Left ventricle myocardium inferior (tissue), 1 donor: ENCODE data around the gene IFITM2. TPM values are rescaled to one million over a fixed set of nuclear protein-coding genes. Genes with fewer than 3 reads are reported as not detected.
A peak's percentile ranks its signal among the peaks of the same experiment; 100 is the strongest.
"Not testable (repeated sequence)": the region's sequence is repeated elsewhere in the genome, so short reads cannot be mapped to it uniquely, and the experiment has no call there.

Experiments used
- DNase-seq: peaks from one replicate; pipeline ENCODE4 v3.0.0-alpha.2; 2020
- H3K27ac ChIP-seq: fragments of 200-600 bp; replicated peaks from 2 replicates; pipeline ENCODE4 v1.8.0; 2021
- H3K27me3 ChIP-seq: fragments of 200-600 bp; 2 replicates; pipeline ENCODE4 v1.8.0; 2021; ENCODE audit warnings: low read depth
- H3K36me3 ChIP-seq: fragments of 200-600 bp; 2 replicates; pipeline ENCODE4 v1.8.0; 2021
- H3K4me1 ChIP-seq: fragments of 200-600 bp; 2 replicates; pipeline ENCODE4 v1.8.0; 2021
- H3K4me3 ChIP-seq: fragments of 200-600 bp; 2 replicates; pipeline ENCODE4 v1.8.0; 2021; ENCODE audit warnings: mild to moderate bottlenecking, moderate library complexity
- H3K9me3 ChIP-seq: fragments of 200-600 bp; replicated peaks from 2 replicates; pipeline ENCODE4 v1.8.0; 2021
- CTCF ChIP-seq: fragments of 200-600 bp; IDR thresholded peaks from 2 replicates; pipeline ENCODE4 v1.8.0; 2021; ENCODE audit warnings: antibody characterized with exemption, mild to moderate bottlenecking, borderline replicate concordance
- intact Hi-C: fragments of 100-400 bp; cut with micrococcal nuclease; formaldehyde crosslinking; loops from one replicate; pipeline ENCODE4 v1.11.0; 2022
- long read RNA-seq: library from polyadenylated mRNA; unstranded; transcript quantifications from one replicate; pipeline ENCODE4 v2.0.0, GENCODE V29; 2021
- total RNA-seq: library from RNA; stranded (reverse); fragmentation: NEBNext Ultra II Directional; extraction: Animal tissue kit (Norgen Biotek cat#: 25700); gene quantifications from one replicate; pipeline ENCODE4 v1.2.1, GENCODE V29; 2021
- donor health status: DM: no; HTN: yes; CAD: no; lungs with severe emphysema.

Gene IFITM2
- 160 TPM for total RNA-seq
- long read RNA-seq, transcript IFITM2-206 (2 exons, 892 nt): major isoform, 50 of 60 reads
- long read RNA-seq, partial matches to known transcripts: 0 of 60 reads
- long read RNA-seq, other reads (novel, unspliced or antisense): 9 of 60 reads

DNA sequence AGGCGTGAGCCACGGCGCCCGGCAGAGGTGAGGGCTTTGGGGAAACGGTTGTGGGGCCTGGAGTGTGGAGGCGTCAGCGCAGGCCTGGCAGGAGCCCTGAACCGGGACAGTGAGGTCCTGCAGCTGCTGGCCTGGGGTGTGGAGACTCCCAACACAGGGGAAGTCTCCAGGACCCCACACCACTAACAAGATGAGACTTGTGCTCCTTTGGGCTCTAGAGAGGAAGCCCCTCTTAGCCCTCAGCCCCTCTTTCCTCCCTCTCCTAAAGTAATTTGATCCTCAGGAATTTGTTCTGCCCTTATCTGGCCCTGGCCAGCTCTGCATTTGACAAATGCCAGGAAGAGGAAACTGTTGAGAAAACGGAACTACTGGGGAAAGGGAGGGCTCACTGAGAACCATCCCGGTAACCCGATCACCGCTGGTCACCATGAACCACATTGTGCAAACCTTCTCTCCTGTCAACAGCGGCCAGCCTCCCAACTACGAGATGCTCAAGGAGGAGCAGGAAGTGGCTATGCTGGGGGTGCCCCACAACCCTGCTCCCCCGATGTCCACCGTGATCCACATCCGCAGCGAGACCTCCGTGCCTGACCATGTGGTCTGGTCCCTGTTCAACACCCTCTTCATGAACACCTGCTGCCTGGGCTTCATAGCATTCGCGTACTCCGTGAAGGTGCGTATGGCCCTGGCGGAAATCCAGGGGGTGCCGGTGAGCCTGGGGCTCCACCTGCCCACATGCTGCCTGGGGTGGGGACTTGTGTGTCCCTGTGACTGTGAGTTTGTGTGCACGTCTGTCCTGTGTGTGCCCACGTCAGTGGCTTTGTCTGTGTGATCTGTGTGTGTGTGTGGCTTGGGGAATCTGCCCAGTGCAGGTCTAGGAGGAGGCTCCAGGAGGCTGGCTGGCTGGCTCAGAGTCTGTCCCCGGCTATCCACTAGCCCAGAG, at the start of gene IFITM2:
Gene IFITM2, plus strand, starts transcription at position 51 of the 943 bp plus-strand sequence. Its CDS starts 377 bp downstream, at position 428.
- peaks cover 30% of the 10 kb centered on the region for H3K27me3 ChIP-seq
- H3K36me3 ChIP-seq, H3K9me3 ChIP-seq, intact Hi-C loops: not testable (repeated sequence)
- peak within 1 kb of the TSS; percentile 67 for H3K4me3 ChIP-seq
- TF ChIP-seq CTCF: peak; percentile 25
- H3K4me1 ChIP-seq: peaks cover 63% of the 10 kb centered on the region
- H3K27ac ChIP-seq: peak within 1 kb of the TSS; percentile 93
- DNase-seq: peak; percentile 74

DNA sequence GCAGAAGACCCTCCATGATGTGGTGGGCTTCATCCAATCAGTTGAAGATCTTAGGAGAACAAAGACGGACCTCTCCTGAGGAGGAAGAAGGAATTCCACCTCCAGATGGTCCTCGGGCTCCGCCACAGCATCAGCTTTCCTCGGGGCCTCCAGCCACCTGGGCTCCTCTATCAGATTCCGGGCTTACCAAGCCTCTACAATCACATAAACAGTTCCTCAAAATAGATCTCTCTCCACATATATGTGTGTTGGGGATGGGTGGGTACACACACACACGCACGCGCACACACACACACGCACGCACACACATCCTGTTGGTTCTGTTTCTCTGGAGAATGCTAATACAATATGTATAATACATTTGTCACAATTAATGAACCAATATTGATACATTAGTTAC, 48.2 kb upstream of the IFITM2 start:
- H3K27ac ChIP-seq: no peak overlapping the region
- H3K27me3 ChIP-seq: peaks cover 11% of the 10 kb centered on the region
- H3K4me1 ChIP-seq: no peaks in the 10 kb centered on the region
- H3K4me3 ChIP-seq: no peak overlapping the region
- peaks cover 8% of the 10 kb centered on the region for H3K9me3 ChIP-seq
- intact Hi-C loops: no loop called here
- H3K36me3 ChIP-seq: no peaks in the 10 kb centered on the region
- DNase-seq: no peak
- no peak for TF ChIP-seq CTCF

GRCh38 chr11:261624-262023, 46.0 kb upstream of the IFITM2 start:
- no peak for TF ChIP-seq CTCF

DNA sequence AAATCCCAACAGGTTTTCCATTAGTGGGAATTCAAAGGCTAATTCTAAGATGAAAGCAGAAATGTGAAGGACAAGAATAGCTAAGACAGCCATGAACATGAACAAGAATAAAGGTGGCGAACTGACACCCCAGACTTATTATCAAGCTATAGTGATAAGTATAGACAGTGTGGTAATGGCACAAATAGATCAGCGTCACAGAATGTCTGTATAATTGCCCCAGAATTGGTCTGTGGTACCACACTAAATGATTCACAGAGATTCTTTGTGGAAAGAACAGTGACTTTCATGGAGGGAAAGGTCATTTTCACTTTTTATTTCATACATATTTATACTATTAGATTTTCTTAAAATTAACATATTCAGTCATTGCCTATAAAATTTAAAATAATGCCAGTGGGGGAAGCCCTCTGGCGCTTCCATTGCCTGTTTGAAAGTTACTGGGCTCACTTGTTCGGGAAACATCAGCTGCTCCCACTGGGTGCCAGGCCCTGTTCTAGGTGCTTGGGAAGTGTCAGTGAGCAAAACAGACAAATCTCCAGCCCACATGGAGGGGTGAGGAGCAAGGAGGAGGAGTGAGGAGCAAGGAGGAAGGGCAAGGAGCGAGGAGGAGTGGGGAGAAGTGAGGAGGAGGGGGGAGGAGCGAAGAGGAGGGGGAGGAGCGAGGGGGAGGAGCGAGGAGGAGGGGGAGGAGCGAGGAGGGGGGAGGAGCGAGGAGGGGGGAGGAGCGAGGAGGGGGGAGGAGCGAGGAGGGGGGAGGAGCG, 40.8 kb upstream of the IFITM2 start:
- no peak for TF ChIP-seq CTCF
- no peak overlapping the region for H3K27ac ChIP-seq
- H3K9me3 ChIP-seq: peaks cover 12% of the 10 kb centered on the region
- H3K27me3 ChIP-seq: peaks cover 39% of the 10 kb centered on the region
- no peak overlapping the region for H3K4me3 ChIP-seq
- intact Hi-C loops: no loop called here
- no peaks in the 10 kb centered on the region for H3K4me1 ChIP-seq
- no peaks in the 10 kb centered on the region for H3K36me3 ChIP-seq
- no peak for DNase-seq

More at GRCh38 chr11:261624-262023, 46.0 kb upstream of the IFITM2 start:
- no peaks in the 10 kb centered on the region for H3K36me3 ChIP-seq
- H3K9me3 ChIP-seq: peaks cover 20% of the 10 kb centered on the region
- no peaks in the 10 kb centered on the region for H3K4me1 ChIP-seq
- H3K4me3 ChIP-seq: no peak overlapping the region
- DNase-seq: no peak
- H3K27me3 ChIP-seq: peaks cover 11% of the 10 kb centered on the region
- no peak overlapping the region for H3K27ac ChIP-seq
- intact Hi-C loops: no loop called here

GRCh38 chr11:267491-267994, 40.1 kb upstream of the IFITM2 start:
- Histone ChIP-seq H3K27ac (peak overlapping the region; percentile 66), H3K9me3 (peaks cover 12% of the 10 kb centered on the region), H3K4me3 (peak overlapping the region; percentile 48), H3K27me3 (peaks cover 46% of the 10 kb centered on the region), H3K4me1 (no peaks in the 10 kb centered on the region), H3K36me3 (no peaks in the 10 kb centered on the region)
- intact Hi-C loops: no loop called here
- TF ChIP-seq CTCF: no peak
- DNase-seq: peak; percentile 52

DNA sequence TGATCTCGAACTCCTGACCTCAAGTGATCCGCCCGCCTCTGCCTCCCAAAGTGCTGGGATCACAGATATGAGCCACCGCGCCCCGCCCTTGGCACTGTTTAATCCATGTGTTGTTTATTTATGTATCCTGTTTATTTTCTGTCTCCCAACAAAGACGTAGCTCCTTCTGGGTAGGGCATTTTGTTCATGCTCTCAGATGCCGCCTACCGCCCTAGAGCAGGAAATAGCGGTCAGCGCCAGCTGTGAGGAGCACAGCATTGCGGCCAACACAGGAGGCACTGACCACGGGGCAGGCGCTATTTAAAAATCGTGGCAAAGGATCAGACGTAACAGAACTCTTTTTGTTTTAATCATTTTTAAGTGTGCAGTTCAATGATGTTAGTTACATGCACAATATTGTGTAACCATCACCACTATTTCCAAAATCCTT, 38.9 kb upstream of the IFITM2 start:
- Histone ChIP-seq H3K9me3 (peaks cover 12% of the 10 kb centered on the region), H3K27ac (peak overlapping the region; percentile 66), H3K27me3 (peaks cover 48% of the 10 kb centered on the region), H3K4me3 (peak overlapping the region; percentile 48)
- H3K4me1 ChIP-seq, H3K36me3 ChIP-seq, intact Hi-C loops: not testable (repeated sequence)
- DNase-seq: peak; percentile 64
